Liver (tissue), 3 donors: Measurements from ENCODE around the gene MSH5.

Experiments
- FOXA1 ChIP-seq: IDR thresholded peaks from 2 replicates; pipeline ENCODE4 v1.6.1; 2016; ENCODE audit warnings: antibody characterized with exemption
- JUND ChIP-seq, 2 donors: IDR thresholded peaks; 2 replicates each; pipeline ENCODE4 v1.6.1; 2016; ENCODE audit warnings: antibody characterized with exemption in 2 of 2
- RAD21 ChIP-seq, 2 donors: IDR thresholded peaks; 2 replicates each; pipeline ENCODE4 v1.6.1; 2016; ENCODE audit warnings: antibody characterized with exemption in 2 of 2, mild to moderate bottlenecking in 2 of 2
- TAF1 ChIP-seq: conservative IDR thresholded peaks from 2 replicates; pipeline ENCODE4 v1.6.1; 2016; ENCODE audit warnings: antibody characterized with exemption, mild to moderate bottlenecking
- YY1 ChIP-seq: IDR thresholded peaks from 2 replicates; pipeline ENCODE4 v1.6.1; 2016; ENCODE audit warnings: antibody characterized with exemption, mild to moderate bottlenecking
- TF ChIP-seq, protein P1 (sequence below): fragments of 150-350 bp; IDR thresholded peaks from 2 replicates; pipeline ENCODE4 v1.5.1; 2017; ENCODE audit warnings: improper control_type of control experiment, low read depth, low read length; ENCODE audit not compliant: missing input control
- TF ChIP-seq, protein P2 (sequence below): IDR thresholded peaks from 2 replicates; pipeline ENCODE4 v1.6.1; 2016; ENCODE audit warnings: antibody characterized with exemption
- TF ChIP-seq, protein P3 (sequence below): IDR thresholded peaks from 2 replicates; pipeline ENCODE4 v1.6.1; 2016; ENCODE audit warnings: antibody characterized with exemption, mild to moderate bottlenecking
- TF ChIP-seq, protein P4 (sequence below): IDR thresholded peaks from 2 replicates; pipeline ENCODE4 v1.6.1; 2016; ENCODE audit warnings: antibody characterized with exemption
- donor health status: healthy.
- donor health status: healthy.

DNA sequence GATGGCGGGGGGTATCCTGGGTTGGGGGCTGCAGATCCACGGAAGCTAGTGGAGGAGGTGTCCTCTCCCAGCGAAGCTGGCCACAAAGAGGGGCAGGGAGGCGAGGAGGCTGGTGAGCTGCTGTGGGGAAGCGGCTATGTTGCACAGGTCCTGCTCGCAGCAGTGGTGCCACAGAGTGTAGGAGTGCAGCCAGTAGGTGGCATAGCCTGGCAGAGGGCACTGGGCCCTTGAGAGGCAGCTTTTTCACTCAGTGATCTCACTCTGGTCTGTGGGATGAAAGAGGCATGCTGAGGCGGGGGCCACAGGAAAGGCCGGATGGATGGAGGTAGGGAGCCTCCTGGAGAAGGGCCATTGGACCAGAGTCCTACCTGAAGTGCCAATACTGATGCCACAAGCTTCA, 27.5 kb upstream of the MSH5 start:
- TF ChIP-seq, protein P1, sequence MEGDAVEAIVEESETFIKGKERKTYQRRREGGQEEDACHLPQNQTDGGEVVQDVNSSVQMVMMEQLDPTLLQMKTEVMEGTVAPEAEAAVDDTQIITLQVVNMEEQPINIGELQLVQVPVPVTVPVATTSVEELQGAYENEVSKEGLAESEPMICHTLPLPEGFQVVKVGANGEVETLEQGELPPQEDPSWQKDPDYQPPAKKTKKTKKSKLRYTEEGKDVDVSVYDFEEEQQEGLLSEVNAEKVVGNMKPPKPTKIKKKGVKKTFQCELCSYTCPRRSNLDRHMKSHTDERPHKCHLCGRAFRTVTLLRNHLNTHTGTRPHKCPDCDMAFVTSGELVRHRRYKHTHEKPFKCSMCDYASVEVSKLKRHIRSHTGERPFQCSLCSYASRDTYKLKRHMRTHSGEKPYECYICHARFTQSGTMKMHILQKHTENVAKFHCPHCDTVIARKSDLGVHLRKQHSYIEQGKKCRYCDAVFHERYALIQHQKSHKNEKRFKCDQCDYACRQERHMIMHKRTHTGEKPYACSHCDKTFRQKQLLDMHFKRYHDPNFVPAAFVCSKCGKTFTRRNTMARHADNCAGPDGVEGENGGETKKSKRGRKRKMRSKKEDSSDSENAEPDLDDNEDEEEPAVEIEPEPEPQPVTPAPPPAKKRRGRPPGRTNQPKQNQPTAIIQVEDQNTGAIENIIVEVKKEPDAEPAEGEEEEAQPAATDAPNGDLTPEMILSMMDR = no peak
- TF ChIP-seq JUND (IDR thresholded peaks at IDR 0.05) (no peak), YY1 (no peak), RAD21 (IDR thresholded peaks at IDR 0.05) (peak in 1 of 2 donors; percentile 30), TAF1 (no peak), FOXA1 (no peak)
- TF ChIP-seq, protein P2, sequence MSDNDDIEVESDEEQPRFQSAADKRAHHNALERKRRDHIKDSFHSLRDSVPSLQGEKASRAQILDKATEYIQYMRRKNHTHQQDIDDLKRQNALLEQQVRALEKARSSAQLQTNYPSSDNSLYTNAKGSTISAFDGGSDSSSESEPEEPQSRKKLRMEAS = no peak
- TF ChIP-seq, protein P3, sequence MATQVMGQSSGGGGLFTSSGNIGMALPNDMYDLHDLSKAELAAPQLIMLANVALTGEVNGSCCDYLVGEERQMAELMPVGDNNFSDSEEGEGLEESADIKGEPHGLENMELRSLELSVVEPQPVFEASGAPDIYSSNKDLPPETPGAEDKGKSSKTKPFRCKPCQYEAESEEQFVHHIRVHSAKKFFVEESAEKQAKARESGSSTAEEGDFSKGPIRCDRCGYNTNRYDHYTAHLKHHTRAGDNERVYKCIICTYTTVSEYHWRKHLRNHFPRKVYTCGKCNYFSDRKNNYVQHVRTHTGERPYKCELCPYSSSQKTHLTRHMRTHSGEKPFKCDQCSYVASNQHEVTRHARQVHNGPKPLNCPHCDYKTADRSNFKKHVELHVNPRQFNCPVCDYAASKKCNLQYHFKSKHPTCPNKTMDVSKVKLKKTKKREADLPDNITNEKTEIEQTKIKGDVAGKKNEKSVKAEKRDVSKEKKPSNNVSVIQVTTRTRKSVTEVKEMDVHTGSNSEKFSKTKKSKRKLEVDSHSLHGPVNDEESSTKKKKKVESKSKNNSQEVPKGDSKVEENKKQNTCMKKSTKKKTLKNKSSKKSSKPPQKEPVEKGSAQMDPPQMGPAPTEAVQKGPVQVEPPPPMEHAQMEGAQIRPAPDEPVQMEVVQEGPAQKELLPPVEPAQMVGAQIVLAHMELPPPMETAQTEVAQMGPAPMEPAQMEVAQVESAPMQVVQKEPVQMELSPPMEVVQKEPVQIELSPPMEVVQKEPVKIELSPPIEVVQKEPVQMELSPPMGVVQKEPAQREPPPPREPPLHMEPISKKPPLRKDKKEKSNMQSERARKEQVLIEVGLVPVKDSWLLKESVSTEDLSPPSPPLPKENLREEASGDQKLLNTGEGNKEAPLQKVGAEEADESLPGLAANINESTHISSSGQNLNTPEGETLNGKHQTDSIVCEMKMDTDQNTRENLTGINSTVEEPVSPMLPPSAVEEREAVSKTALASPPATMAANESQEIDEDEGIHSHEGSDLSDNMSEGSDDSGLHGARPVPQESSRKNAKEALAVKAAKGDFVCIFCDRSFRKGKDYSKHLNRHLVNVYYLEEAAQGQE = no peak
- TF ChIP-seq, protein P4, sequence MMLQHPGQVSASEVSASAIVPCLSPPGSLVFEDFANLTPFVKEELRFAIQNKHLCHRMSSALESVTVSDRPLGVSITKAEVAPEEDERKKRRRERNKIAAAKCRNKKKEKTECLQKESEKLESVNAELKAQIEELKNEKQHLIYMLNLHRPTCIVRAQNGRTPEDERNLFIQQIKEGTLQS = no peak
